A549 (cell line): ENCODE results near the gene SGSM1. TPM values are rescaled to one million over a fixed set of nuclear protein-coding genes. Genes with fewer than 3 reads are reported as not detected.
A peak's percentile ranks its signal among the peaks of the same experiment; 100 is the strongest.

ENCODE experiments used
- ATAC-seq, 2 experiments: fragments of 200-7000 bp in 1 of 2; fragments of >200 bp in 1 of 2; cut with Nextera tagmentation in 1 of 2; cut with Tn5 transposase in 1 of 2; 3 replicates each; pipeline versions ENCODE4 v1.8.0 to v1.9.1; 2018 to 2020; ENCODE audit warnings: mild to moderate bottlenecking in 1 of 2, moderate library complexity in 1 of 2
- CTCF ChIA-PET: fragments of 300-600 bp; sonication (Branson Sonifier 250); formaldehyde crosslinking; extraction: SDS; loops from one replicate; lab custom pipeline; 2021; ENCODE audit warnings: antibody characterized with exemption, inconsistent platforms; lab: Yijun Ruan, JAX
- POLR2A ChIA-PET: fragments of 350-600 bp; formaldehyde crosslinking; extraction: SDS; loops from one replicate; lab custom pipeline; 2021; ENCODE audit warnings: antibody characterized with exemption, inconsistent platforms; lab: Yijun Ruan, JAX
- DNase-seq, 2 experiments: peaks; one replicate each; pipeline versions ENCODE4 v3.0.0 to v3.0.0-alpha.2; 2011 to 2016; ENCODE audit warnings: low read depth in 1 of 2, low spot score in 1 of 2
- FAIRE-seq: peaks from 2 replicates; lab custom pipeline; 2011; peaks lifted over from hg19 to GRCh38; lab: Jason Lieb, UNC
- H3K27ac ChIP-seq, 2 experiments: fragments of >200 bp; sonication (Bioruptor Twin); formaldehyde crosslinking; 3 replicates each; pipeline ENCODE4 v1.5.1; 2016 to 2017
- H3K4me1 ChIP-seq: fragments of >200 bp; sonication (Bioruptor Twin); formaldehyde crosslinking; 3 replicates; pipeline ENCODE4 v1.6.1; 2016
- H3K4me2 ChIP-seq: fragments of >200 bp; sonication (Bioruptor Twin); formaldehyde crosslinking; 3 replicates; pipeline ENCODE4 v1.6.1; 2016
- H3K4me3 ChIP-seq: fragments of >200 bp; sonication (Bioruptor Twin); formaldehyde crosslinking; 3 replicates; pipeline ENCODE4 v1.5.1; 2016
- H3K9me3 ChIP-seq: fragments of >200 bp; sonication (Bioruptor Twin); formaldehyde crosslinking; 3 replicates; pipeline ENCODE4 v1.6.1; 2016
- BHLHE40 ChIP-seq: IDR thresholded peaks from 2 replicates; pipeline ENCODE4 v1.6.1; 2012; ENCODE audit warnings: low read depth, low read length, inconsistent platforms
- CEBPB ChIP-seq, 2 experiments: fragments of >200 bp in 1 of 2; sonication (Bioruptor Twin) in 1 of 2; formaldehyde crosslinking in 1 of 2; IDR thresholded peaks; 2 replicates each; pipeline ENCODE4 v1.6.1; 2012 to 2016
- CHD4 ChIP-seq: fragments of 200-600 bp; sonication (generic); IDR thresholded peaks from 2 replicates; pipeline ENCODE4 v1.6.1; 2016; ENCODE audit warnings: antibody characterized with exemption, mild to moderate bottlenecking, borderline replicate concordance
- EHMT2 ChIP-seq: fragments of 200-600 bp; sonication (generic); IDR thresholded peaks from 2 replicates; pipeline ENCODE4 v1.6.1; 2016; ENCODE audit warnings: antibody characterized with exemption, low read depth, mild to moderate bottlenecking, moderate library complexity
- EP300 ChIP-seq, 2 experiments: fragments of >200 bp; sonication (Bioruptor Twin); formaldehyde crosslinking; IDR thresholded peaks; 2 replicates in 1 of 2; 3 replicates in 1 of 2; pipeline ENCODE4 v1.6.1; 2016 to 2017
- FOXS1 ChIP-seq: fragments of 250-450 bp; sonication (Bioruptor Pico); IDR thresholded peaks from 2 replicates; pipeline ENCODE4 v1.5.0; 2020; ENCODE audit warnings: mild to moderate bottlenecking, moderate library complexity
- GATA3 ChIP-seq: IDR thresholded peaks from 2 replicates; pipeline ENCODE4 v1.6.1; 2012; ENCODE audit warnings: borderline replicate concordance
- HEYL ChIP-seq: fragments of 250-450 bp; sonication (Bioruptor Pico); IDR thresholded peaks from 2 replicates; pipeline ENCODE4 v1.8.0; 2021; ENCODE audit warnings: mild to moderate bottlenecking, moderate library complexity
- HOXA7 ChIP-seq: fragments of 250-450 bp; sonication (Bioruptor Pico); IDR thresholded peaks from 2 replicates; pipeline ENCODE4 v1.5.0; 2020; ENCODE audit warnings: mild to moderate bottlenecking, moderate library complexity
- HOXB13 ChIP-seq: fragments of 250-450 bp; sonication (Bioruptor Pico); IDR thresholded peaks from 2 replicates; pipeline ENCODE4 v1.5.0; 2020; ENCODE audit warnings: low read depth, mild to moderate bottlenecking, moderate library complexity
- HOXB5 ChIP-seq: fragments of 250-450 bp; sonication (Bioruptor Pico); IDR thresholded peaks from 2 replicates; pipeline ENCODE4 v1.5.0; 2020; ENCODE audit warnings: mild to moderate bottlenecking, moderate library complexity
- JUNB ChIP-seq: fragments of >200 bp; sonication (Bioruptor Twin); formaldehyde crosslinking; IDR thresholded peaks from 2 replicates; pipeline ENCODE4 v1.6.1; 2016
- KDM1A ChIP-seq: fragments of 200-600 bp; sonication (generic); IDR thresholded peaks from 2 replicates; pipeline ENCODE4 v1.6.1; 2016; ENCODE audit warnings: low read depth, mild to moderate bottlenecking
- KDM5A ChIP-seq: fragments of 200-600 bp; sonication (generic); IDR thresholded peaks from 2 replicates; pipeline ENCODE4 v1.6.1; 2016; ENCODE audit warnings: antibody characterized with exemption, mild to moderate bottlenecking
- MAFK ChIP-seq: fragments of 450-650 bp; IDR thresholded peaks from 2 replicates; pipeline ENCODE4 v1.6.1; 2014; ENCODE audit not compliant: partially characterized antibody
- NPAS2 ChIP-seq: fragments of 250-450 bp; sonication (Bioruptor Pico); IDR thresholded peaks from 2 replicates; pipeline ENCODE4 v1.8.0; 2022; ENCODE audit warnings: mild to moderate bottlenecking, moderate library complexity, borderline replicate concordance
- RCOR1 ChIP-seq: fragments of 150-350 bp; IDR thresholded peaks from 2 replicates; pipeline ENCODE4 v1.6.1; 2014; ENCODE audit warnings: antibody characterized with exemption, low read length, low read depth
- RNF2 ChIP-seq: fragments of 200-600 bp; sonication (generic); IDR thresholded peaks from 2 replicates; pipeline ENCODE4 v1.6.1; 2016; ENCODE audit warnings: low read depth, mild to moderate bottlenecking, antibody characterized with exemption, moderate library complexity, borderline replicate concordance
- SREBF2 ChIP-seq: fragments of 450-650 bp; IDR thresholded peaks from 2 replicates; pipeline ENCODE4 v1.6.1; 2014; ENCODE audit warnings: mild to moderate bottlenecking, moderate library complexity
- TP53 ChIP-seq: fragments of 250-450 bp; sonication (Bioruptor Pico); IDR thresholded peaks from 2 replicates; pipeline ENCODE4 v1.5.0; 2021; ENCODE audit warnings: mild to moderate bottlenecking, moderate library complexity
- ZC3H11A ChIP-seq: fragments of 450-650 bp; IDR thresholded peaks from 2 replicates; pipeline ENCODE4 v1.6.1; 2014; ENCODE audit warnings: antibody characterized with exemption, mild to moderate bottlenecking
- ZFP36 ChIP-seq: fragments of 450-650 bp; IDR thresholded peaks from 2 replicates; pipeline ENCODE4 v1.6.1; 2014; ENCODE audit warnings: borderline replicate concordance; ENCODE audit not compliant: partially characterized antibody
- ZNF302 ChIP-seq: fragments of 250-450 bp; sonication (Bioruptor Pico); IDR thresholded peaks from 2 replicates; pipeline ENCODE4 v1.9.0; 2021; ENCODE audit warnings: inconsistent platforms, mild to moderate bottlenecking, moderate library complexity
- ZSCAN20 ChIP-seq: fragments of 250-450 bp; sonication (Bioruptor Pico); IDR thresholded peaks from 2 replicates; pipeline ENCODE4 v1.8.0; 2022; ENCODE audit warnings: mild to moderate bottlenecking, moderate library complexity
- WGBS: methylation state at CpG from one replicate; pipeline ENCODE4 v1.1.6; 2017; ENCODE audit errors: missing lambda C conversion rate; 5-methylcytosine and 5-hydroxymethylcytosine counted together
- polyA plus RNA-seq, 4 experiments: library from polyadenylated mRNA; depleted of rRNA in 3 of 4; stranded (reverse); fragments of >200 nt; fragmentation: RNase III in 1 of 4; extraction: RNeasy Plus Mini Kit Qiagen cat#74134 plus additional on column Dnase treatment in 1 of 4; gene quantifications; 2 replicates in 3 of 4; 3 replicates in 1 of 4; pipeline ENCODE4 v1.2.3, GENCODE V29; 2011 to 2017
- TF ChIP-seq, protein P1 (sequence below): IDR thresholded peaks from 2 replicates; pipeline ENCODE4 v1.6.1; 2012
- TF ChIP-seq, protein P2 (sequence below): fragments of 250-450 bp; sonication (Bioruptor Pico); IDR thresholded peaks from 2 replicates; pipeline ENCODE4 v1.5.0; 2020; ENCODE audit warnings: low read depth, mild to moderate bottlenecking, moderate library complexity
- TF ChIP-seq, protein P3 (sequence below): fragments of 250-450 bp; sonication (Bioruptor Pico); IDR thresholded peaks from 2 replicates; pipeline ENCODE4 v1.5.0; 2021; ENCODE audit warnings: mild to moderate bottlenecking, moderate library complexity, borderline replicate concordance
- TF ChIP-seq, protein P4 (sequence below): fragments of >200 bp; sonication (Bioruptor Twin); formaldehyde crosslinking; IDR thresholded peaks from 2 replicates; pipeline ENCODE4 v1.6.1; 2016

Gene SGSM1
- polyA plus RNA-seq, 2 of the 4 experiments (the other 2 are of a cell fraction): 0.50 to 1.4 TPM

DNA sequence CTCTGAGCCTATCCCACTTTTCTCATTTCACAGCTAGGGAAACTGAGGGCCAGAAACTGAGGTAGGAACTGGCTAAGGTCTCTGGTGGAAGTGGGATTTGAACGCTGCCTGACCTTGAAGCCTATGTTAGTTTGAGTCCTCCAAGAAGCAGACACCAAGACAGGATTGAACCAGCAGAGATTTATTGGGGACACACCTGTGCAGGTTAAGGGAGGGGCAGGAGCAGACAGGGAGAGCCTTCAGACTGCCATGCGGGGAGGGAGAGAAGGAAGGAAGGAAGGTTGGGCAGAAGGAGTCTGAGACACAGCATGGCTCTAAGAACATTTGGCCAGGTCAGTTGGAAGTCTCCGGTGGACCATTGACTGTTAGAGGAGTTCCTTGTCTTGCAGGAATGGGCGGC is 59.5 kb downstream of the SGSM1 start:
- H3K4me1 ChIP-seq: no peaks in the 10 kb centered on the region
- no peak overlapping the region for H3K27ac ChIP-seq
- no peaks in the 10 kb centered on the region for H3K9me3 ChIP-seq
- CTCF ChIA-PET: interaction anchor here (3.4 kb wide), 1 partner anchor 15 kb away, joined by 19 read pairs; no protein-coding TSS in a partner anchor
- no peak overlapping the region for H3K4me3 ChIP-seq
- TF ChIP-seq ZFP36 (no peak), NPAS2 (no peak), RCOR1 (no peak), KDM5A (no peak), HEYL (CRISPR knock-in tag) (no peak), JUNB (no peak), BHLHE40 (no peak), ZNF302 (no peak), CHD4 (no peak), EP300 (IDR thresholded peaks at IDR 0.05) (no peak), EHMT2 (no peak), MAFK (no peak), KDM1A (no peak)
- TF ChIP-seq, protein P1, sequence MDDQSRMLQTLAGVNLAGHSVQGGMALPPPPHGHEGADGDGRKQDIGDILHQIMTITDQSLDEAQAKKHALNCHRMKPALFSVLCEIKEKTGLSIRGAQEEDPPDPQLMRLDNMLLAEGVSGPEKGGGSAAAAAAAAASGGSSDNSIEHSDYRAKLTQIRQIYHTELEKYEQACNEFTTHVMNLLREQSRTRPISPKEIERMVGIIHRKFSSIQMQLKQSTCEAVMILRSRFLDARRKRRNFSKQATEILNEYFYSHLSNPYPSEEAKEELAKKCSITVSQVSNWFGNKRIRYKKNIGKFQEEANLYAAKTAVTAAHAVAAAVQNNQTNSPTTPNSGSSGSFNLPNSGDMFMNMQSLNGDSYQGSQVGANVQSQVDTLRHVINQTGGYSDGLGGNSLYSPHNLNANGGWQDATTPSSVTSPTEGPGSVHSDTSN: no peak
- TF ChIP-seq, protein P2, sequence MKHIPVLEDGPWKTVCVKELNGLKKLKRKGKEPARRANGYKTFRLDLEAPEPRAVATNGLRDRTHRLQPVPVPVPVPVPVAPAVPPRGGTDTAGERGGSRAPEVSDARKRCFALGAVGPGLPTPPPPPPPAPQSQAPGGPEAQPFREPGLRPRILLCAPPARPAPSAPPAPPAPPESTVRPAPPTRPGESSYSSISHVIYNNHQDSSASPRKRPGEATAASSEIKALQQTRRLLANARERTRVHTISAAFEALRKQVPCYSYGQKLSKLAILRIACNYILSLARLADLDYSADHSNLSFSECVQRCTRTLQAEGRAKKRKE (CRISPR knock-in tag): no peak
- TF ChIP-seq, protein P3, sequence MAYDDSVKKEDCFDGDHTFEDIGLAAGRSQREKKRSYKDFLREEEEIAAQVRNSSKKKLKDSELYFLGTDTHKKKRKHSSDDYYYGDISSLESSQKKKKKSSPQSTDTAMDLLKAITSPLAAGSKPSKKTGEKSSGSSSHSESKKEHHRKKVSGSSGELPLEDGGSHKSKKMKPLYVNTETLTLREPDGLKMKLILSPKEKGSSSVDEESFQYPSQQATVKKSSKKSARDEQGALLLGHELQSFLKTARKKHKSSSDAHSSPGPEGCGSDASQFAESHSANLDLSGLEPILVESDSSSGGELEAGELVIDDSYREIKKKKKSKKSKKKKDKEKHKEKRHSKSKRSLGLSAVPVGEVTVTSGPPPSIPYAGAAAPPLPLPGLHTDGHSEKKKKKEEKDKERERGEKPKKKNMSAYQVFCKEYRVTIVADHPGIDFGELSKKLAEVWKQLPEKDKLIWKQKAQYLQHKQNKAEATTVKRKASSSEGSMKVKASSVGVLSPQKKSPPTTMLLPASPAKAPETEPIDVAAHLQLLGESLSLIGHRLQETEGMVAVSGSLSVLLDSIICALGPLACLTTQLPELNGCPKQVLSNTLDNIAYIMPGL (CRISPR knock-in tag): no peak
- no peak for DNase-seq
- POLR2A ChIA-PET: no interaction called here
- no peak overlapping the region for H3K4me2 ChIP-seq
- WGBS: 72% methylated on average over 3 of the region's 4 CpGs
- no peak for ATAC-seq
- FAIRE-seq: no peak

DNA sequence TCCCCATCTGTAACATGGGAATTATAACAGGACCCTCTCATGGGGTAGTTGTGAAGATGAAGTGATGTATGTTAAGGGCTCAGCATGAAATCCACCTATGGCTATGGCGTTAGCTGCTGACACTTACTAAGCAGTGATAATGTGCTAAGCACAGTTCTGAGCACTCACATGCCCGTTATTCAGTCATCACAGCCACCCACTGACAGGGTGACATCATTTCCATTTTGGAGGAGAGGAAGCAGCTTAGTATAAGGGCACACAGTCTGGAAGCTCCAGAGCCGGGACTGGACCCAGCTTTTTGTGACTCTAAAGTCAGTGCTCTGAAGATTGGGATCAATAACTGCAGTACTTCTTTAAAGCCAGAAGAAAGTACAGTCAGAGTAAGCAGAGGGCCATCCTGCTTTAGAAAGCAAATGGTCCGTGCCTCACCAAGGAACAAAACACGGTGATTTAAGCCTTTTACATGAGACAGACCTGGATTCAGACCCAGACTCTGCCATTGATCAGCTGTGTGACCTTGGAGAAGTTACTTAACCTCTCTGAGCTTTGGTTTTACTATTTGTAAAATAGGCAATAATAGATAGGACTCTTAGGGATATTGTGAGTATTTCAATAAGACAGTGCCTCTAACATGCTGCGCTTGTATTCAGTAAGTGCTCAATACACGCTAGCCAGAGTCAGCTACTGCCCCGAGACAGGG is 61.5 kb downstream of the SGSM1 start:
- no peaks in the 10 kb centered on the region for H3K4me1 ChIP-seq
- WGBS: 50% methylated on average over 7 of the region's 8 CpGs
- H3K4me2 ChIP-seq: no peak overlapping the region
- CTCF ChIA-PET: interaction anchor here (0.5 kb wide), 1 partner anchor 207 kb away, joined by 3 read pairs; no protein-coding TSS in a partner anchor
- no peak for DNase-seq
- TF ChIP-seq ZFP36: peak; percentile 31
- no peak for TF ChIP-seq GATA3
- no peak for TF ChIP-seq EHMT2
- TF ChIP-seq, all 56 proteins: peak for 1
- FAIRE-seq (no peak), ATAC-seq (no peak)
- no peak overlapping the region for H3K27ac ChIP-seq
- H3K4me3 ChIP-seq: no peak overlapping the region
- H3K9me3 ChIP-seq: no peaks in the 10 kb centered on the region
- POLR2A ChIA-PET: no interaction called here

DNA sequence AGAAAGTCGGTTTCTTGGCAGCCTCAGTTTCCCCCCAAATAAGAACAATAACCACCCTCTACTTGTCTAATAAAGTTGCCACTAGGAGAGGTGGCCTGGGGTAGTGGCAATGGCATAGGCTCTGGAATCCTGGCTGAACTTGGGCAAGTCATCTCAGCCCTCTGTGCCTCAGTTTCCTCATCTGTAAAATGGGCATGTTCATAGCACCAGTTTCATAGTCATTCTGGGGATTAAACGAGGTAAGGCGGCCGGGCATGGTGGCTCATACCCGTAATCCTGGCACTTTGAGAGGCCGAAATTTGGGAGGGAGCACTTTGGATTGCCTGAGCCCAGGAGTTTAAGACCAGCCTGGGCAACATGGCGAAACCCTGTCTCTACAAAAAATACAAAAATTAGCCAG is 63.0 kb downstream of the SGSM1 start:
- no peak for FAIRE-seq

More for the DNA sequence above, 63.0 kb downstream of the SGSM1 start:
- CTCF ChIA-PET: no interaction called here
- no peak for ATAC-seq
- H3K27ac ChIP-seq: no peak overlapping the region
- no peak for TF ChIP-seq HOXA7
- no peak for TF ChIP-seq RNF2
- no peak for TF ChIP-seq FOXS1
- TF ChIP-seq ZSCAN20 (CRISPR knock-in tag): no peak
- TF ChIP-seq ZC3H11A: no peak
- TF ChIP-seq, protein P1: no peak
- TF ChIP-seq GATA3: no peak
- TF ChIP-seq CEBPB (IDR thresholded peaks at IDR 0.05): no peak
- no peak for TF ChIP-seq HOXB5 (CRISPR knock-in tag)
- no peak for TF ChIP-seq KDM1A
- TF ChIP-seq, protein P4, sequence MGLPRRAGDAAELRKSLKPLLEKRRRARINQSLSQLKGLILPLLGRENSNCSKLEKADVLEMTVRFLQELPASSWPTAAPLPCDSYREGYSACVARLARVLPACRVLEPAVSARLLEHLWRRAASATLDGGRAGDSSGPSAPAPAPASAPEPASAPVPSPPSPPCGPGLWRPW: no peak
- TF ChIP-seq HOXB13: no peak
- TF ChIP-seq HEYL (CRISPR knock-in tag): no peak
- no peak for TF ChIP-seq SREBF2
- no peak for TF ChIP-seq KDM5A
- TF ChIP-seq TP53 (CRISPR knock-in tag): no peak
- TF ChIP-seq, all 56 proteins: peak for 0
- Histone ChIP-seq H3K4me3 (no peak overlapping the region), H3K4me2 (no peak overlapping the region), H3K9me3 (no peaks in the 10 kb centered on the region), H3K4me1 (no peaks in the 10 kb centered on the region)
- POLR2A ChIA-PET: no interaction called here
- 58% methylated on average over 2 of the region's 7 CpGs for WGBS
- no peak for DNase-seq
